Stomach (tissue), 4 donors: Measurements from ENCODE around the gene SARDH.

Experiments used
- CTCF ChIP-seq, 7 experiments: fragments of 450-650 bp in 4 of 7; fragments of 200-600 bp in 3 of 7; sonication (generic) in 3 of 7; IDR thresholded peaks; one replicate each; pipeline ENCODE4 v1.5.1; 2016 to 2019; ENCODE audit warnings: antibody characterized with exemption in 7 of 7, control low read depth in 2 of 7, mild to moderate bottlenecking in 1 of 7
- EP300 ChIP-seq: sonication (generic); formaldehyde crosslinking; IDR thresholded peaks from one replicate; pipeline ENCODE4 v1.6.1; 2017; ENCODE audit warnings: antibody characterized with exemption
- POLR2A ChIP-seq, 4 donors: fragments of 450-650 bp; IDR thresholded peaks; one replicate each; pipeline ENCODE4 v1.6.1; 2016; ENCODE audit warnings: antibody characterized with exemption in 4 of 4, control low read depth in 2 of 4, mild to moderate bottlenecking in 1 of 4, moderate library complexity in 1 of 4

DNA sequence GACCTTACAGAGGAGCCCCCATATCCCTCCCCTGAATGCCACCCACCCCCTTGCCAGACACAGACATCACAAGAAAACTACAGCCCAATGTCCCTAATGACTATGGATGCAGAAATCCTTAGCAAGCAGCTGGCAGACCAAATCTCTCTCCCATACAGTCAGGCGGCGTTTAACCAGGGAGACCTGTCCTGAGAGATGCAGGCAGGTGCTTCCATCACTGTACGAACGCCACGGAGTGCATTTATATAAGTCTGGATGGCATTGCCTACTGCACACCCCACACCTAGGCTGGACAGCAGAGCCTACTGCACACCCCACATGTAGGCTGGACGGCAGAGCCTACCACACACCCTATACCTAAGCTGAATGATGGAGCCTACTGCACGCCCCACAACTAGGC is 34.4 kb upstream of the SARDH start:
- TF ChIP-seq CTCF (IDR thresholded peaks at IDR 0.05): no peak
- no peak for TF ChIP-seq POLR2A (IDR thresholded peaks at IDR 0.05)
- TF ChIP-seq EP300: no peak
